Measurements from ENCODE around the gene LONRF3.

DNA sequence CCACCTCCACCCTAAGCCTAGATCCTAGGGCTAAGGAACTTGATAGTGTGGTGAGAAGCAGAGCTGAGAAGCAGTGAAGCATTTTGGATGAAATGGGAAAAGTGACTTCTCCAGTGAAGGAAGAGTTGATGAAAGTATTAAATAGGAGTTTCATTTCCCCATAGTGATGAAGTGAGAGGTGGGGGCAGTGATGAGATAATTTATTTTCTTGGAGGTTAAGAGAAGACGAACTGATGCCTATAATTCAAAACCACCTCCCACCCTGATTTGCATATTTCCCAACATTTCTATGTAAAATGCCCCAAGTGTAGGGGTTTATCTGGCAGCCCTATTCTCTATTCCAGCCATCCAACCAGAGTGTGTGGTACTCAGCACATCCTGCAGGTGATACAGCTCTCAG is 6.3 kb downstream of the LONRF3 start:
- TF ChIP-seq, protein P1, sequence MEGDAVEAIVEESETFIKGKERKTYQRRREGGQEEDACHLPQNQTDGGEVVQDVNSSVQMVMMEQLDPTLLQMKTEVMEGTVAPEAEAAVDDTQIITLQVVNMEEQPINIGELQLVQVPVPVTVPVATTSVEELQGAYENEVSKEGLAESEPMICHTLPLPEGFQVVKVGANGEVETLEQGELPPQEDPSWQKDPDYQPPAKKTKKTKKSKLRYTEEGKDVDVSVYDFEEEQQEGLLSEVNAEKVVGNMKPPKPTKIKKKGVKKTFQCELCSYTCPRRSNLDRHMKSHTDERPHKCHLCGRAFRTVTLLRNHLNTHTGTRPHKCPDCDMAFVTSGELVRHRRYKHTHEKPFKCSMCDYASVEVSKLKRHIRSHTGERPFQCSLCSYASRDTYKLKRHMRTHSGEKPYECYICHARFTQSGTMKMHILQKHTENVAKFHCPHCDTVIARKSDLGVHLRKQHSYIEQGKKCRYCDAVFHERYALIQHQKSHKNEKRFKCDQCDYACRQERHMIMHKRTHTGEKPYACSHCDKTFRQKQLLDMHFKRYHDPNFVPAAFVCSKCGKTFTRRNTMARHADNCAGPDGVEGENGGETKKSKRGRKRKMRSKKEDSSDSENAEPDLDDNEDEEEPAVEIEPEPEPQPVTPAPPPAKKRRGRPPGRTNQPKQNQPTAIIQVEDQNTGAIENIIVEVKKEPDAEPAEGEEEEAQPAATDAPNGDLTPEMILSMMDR (IDR thresholded peaks at IDR 0.05): no peak
- no peak for TF ChIP-seq POLR2A (IDR thresholded peaks at IDR 0.05)
